ENCODE measurements around the gene SLC22A23. TPM values are rescaled to one million over a fixed set of nuclear protein-coding genes. Genes with fewer than 3 reads are reported as not detected.

Gene SLC22A23
- total and polyA plus RNA-seq, 7 donors = 8.1 to 18.7 (median 12.0) TPM

DNA sequence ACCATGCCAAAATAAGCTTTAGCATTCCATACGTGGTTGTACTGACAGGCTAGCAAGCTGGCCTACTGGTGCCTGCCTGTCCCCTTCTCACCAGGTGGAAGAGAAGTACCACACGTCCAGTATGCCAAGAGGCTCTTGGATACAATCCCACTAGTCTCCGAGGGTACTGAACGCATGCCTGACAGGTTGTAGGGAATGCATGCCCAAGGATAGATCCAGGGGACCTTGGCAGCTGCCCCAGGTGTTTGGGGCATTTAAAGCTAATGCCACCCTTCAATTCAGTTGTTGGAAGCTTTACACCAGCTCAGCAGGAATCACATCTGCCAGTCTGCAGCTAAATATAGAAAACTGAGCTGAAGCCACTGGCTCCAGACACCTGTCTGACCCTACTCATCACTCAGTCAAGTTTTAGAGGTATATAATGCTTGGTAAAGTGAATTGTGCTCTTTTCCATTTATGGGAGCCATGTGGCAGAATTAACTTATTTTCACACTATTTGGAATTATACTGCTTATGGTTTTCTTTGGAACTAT is 234.3 kb downstream of the SLC22A23 start:
- no peak for DNase-seq
- H3K4me3 ChIP-seq = no peak overlapping the region
- H3K36me3 ChIP-seq = no peaks in the 10 kb centered on the region
- intact Hi-C loops (cut with DNase I) = no loop called here
- WGBS, 2 donors = 81 to 93% methylated on average over 4 of the region's 4 CpGs
- peaks cover 0 to 13% (median 12%) of the 10 kb centered on the region in 4 donors for H3K4me1 ChIP-seq
- TF ChIP-seq POLR2AphosphoS5 (IDR thresholded peaks at IDR 0.05) = no peak
- TF ChIP-seq, protein P1, sequence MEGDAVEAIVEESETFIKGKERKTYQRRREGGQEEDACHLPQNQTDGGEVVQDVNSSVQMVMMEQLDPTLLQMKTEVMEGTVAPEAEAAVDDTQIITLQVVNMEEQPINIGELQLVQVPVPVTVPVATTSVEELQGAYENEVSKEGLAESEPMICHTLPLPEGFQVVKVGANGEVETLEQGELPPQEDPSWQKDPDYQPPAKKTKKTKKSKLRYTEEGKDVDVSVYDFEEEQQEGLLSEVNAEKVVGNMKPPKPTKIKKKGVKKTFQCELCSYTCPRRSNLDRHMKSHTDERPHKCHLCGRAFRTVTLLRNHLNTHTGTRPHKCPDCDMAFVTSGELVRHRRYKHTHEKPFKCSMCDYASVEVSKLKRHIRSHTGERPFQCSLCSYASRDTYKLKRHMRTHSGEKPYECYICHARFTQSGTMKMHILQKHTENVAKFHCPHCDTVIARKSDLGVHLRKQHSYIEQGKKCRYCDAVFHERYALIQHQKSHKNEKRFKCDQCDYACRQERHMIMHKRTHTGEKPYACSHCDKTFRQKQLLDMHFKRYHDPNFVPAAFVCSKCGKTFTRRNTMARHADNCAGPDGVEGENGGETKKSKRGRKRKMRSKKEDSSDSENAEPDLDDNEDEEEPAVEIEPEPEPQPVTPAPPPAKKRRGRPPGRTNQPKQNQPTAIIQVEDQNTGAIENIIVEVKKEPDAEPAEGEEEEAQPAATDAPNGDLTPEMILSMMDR (IDR thresholded peaks at IDR 0.05) = no peak
- no peak for TF ChIP-seq POLR2A (IDR thresholded peaks at IDR 0.05)
- no peak for TF ChIP-seq EP300 (IDR thresholded peaks at IDR 0.05)
- H3K9me3 ChIP-seq = no peaks in the 10 kb centered on the region
- no peak overlapping the region for H3K27ac ChIP-seq
- peaks cover 0 to 11% (median 10%) of the 10 kb centered on the region in 3 donors for H3K27me3 ChIP-seq

DNA sequence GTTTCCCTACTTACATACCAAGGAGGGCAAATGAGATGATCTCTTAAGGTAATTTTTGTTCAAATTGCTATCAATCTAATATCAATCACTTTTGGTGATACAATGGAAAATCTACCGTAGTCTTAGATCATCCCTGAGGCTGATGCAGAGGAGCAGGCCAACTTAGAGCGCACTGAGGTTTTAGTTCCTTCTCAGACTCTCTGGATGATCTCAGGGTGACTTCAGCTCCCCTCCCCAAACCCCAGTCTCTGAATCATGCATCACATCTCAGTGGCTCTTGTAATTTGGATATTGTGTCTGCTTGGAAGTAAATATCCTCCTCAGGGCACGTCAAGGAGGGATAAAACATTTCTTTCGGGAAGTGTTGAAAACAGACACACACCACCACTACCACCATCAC is 235.3 kb downstream of the SLC22A23 start:
- intact Hi-C loops (cut with DNase I) = no loop called here
- 92 to 95% methylated on average over 4 of the region's 4 CpGs for WGBS, 2 donors

DNA sequence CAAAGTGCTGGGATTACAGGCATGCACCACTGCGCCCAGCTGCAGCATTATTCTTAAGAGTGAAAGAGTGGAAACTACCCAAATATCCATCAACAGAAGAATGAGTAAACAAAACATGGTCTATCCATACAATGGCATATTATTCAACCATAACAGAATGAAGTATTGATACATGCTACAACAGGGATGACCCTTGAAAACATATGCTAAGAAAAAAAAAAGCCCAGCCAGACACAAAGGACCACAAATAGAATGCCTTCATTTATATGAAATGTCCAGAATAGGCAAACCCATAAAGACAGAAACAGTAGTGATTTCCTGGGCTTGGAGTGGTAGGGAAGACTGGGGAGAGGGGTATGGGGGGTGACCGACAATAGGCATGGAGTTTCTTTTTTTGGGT is 236.5 kb downstream of the SLC22A23 start:
- H3K4me1 ChIP-seq = no peaks in the 10 kb centered on the region
- 86 to 88% methylated on average over 2 of the region's 2 CpGs for WGBS, 2 donors
- H3K36me3 ChIP-seq = no peaks in the 10 kb centered on the region
- no peak for DNase-seq
- H3K27me3 ChIP-seq = no peaks in the 10 kb centered on the region
- H3K27ac ChIP-seq = no peak overlapping the region
- no peak overlapping the region for H3K4me3 ChIP-seq
- H3K9me3 ChIP-seq = no peaks in the 10 kb centered on the region
- no peak for TF ChIP-seq POLR2A (IDR thresholded peaks at IDR 0.05)
- TF ChIP-seq EP300 (IDR thresholded peaks at IDR 0.05) = no peak
- TF ChIP-seq, protein P1 (IDR thresholded peaks at IDR 0.05) = no peak
- no peak for TF ChIP-seq POLR2AphosphoS5 (IDR thresholded peaks at IDR 0.05)
- intact Hi-C loops (cut with DNase I) = no loop called here

More for the DNA sequence above, 235.3 kb downstream of the SLC22A23 start:
- no peak overlapping the region for H3K4me3 ChIP-seq
- peaks cover 0 to 3% (median 2%) of the 10 kb centered on the region in 4 donors for H3K4me1 ChIP-seq
- H3K36me3 ChIP-seq = no peaks in the 10 kb centered on the region
- no peak for DNase-seq
- no peak overlapping the region for H3K27ac ChIP-seq
- peaks cover 0 to under 1% (median 0%) of the 10 kb centered on the region in 3 donors for H3K27me3 ChIP-seq
- H3K9me3 ChIP-seq = no peaks in the 10 kb centered on the region
- no peak for TF ChIP-seq POLR2AphosphoS5 (IDR thresholded peaks at IDR 0.05)
- no peak for TF ChIP-seq POLR2A (IDR thresholded peaks at IDR 0.05)
- TF ChIP-seq EP300 (IDR thresholded peaks at IDR 0.05) = no peak
- TF ChIP-seq, protein P1 (IDR thresholded peaks at IDR 0.05) = no peak

Other genes starting within 250 kb of the SLC22A23 start
- gene TUBB2B, start 229.4 kb downstream of the SLC22A23 start, total RNA-seq = 10 to 100 TPM; 12.7 to 24.9 (median 23.0) TPM
- 10 to 100 TPM in 1 of 3 donors, 1 to 10 TPM in 2; 2.3 to 11.2 (median 2.4) TPM for gene TUBB2B, start 229.4 kb downstream of the SLC22A23 start, polyA plus RNA-seq
- gene PSMG4, start 198.1 kb downstream of the SLC22A23 start, total RNA-seq = 10 to 100 TPM; 26.4 to 39.0 (median 30.6) TPM
- gene PSMG4, start 198.1 kb downstream of the SLC22A23 start, polyA plus RNA-seq = 10 to 100 TPM; 14.6 to 30.1 (median 30.0) TPM

Measured in sigmoid colon (tissue), 7 donors.